HG02678 (cell line): ENCODE measurements around the gene SAMM50.

Source experiments
- ATAC-seq: cut with Tn5 transposase; IDR thresholded peaks from one replicate; pipeline ENCODE4 v1.9.1; 2021; ENCODE audit warnings: mild to moderate bottlenecking, moderate library complexity; ENCODE audit not compliant: unreplicated experiment

The SAMM50 gene

DNA sequence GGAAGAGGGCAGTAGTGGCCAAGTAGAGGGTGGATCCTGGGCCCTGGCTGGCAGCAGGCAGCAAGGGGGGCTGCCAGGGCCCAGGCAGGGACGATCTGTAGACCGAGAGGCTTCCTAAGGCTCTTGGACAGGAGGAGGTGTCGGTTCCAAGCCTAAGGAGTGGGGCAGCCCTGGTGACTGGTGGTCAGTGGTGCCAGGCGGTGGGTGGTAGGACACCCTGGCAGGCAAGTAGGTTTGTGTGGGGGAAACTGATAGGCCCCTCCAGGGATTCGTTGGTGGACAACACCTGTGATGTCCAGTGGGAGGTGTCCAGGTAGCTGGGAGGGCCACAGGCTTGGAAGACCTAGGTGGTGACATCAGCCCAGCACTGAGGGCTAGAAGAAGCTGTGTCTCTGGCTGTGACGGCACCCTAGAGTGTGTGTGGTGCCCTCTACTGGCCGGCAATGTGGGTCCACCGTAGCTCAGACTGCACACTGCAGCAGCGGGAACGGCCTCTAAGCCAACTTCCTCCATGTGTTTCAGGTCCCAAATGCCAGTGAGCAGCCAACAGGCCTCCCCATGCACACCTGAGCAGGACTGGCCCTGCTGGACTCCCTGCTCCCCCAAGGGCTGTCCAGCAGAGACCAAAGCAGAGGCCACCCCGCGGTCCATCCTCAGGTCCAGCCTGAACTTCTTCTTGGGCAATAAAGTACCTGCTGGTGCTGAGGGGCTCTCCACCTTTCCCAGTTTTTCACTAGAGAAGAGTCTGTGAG is 9.4 kb upstream of the SAMM50 start:
- ATAC-seq, result no peak

DNA sequence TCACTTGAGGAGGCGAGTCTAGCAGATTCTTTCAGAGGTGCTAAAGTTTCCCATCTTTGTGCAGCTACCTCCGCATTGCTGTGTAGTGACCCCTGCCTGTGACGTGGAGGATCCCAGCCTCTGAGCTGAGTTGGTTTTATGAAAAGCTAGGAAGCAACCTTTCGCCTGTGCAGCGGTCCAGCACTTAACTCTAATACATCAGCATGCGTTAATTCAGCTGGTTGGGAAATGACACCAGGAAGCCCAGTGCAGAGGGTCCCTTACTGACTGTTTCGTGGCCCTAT is 8.9 kb upstream of the SAMM50 start:
- no peak for ATAC-seq

- ATAC-seq, result no peak
Observed at GRCh38 chr22:43948836-43949406, 6.3 kb upstream of the SAMM50 start.

GRCh38 chr22:43951391-43951790 is 3.9 kb upstream of the SAMM50 start:
- ATAC-seq, result no peak

DNA sequence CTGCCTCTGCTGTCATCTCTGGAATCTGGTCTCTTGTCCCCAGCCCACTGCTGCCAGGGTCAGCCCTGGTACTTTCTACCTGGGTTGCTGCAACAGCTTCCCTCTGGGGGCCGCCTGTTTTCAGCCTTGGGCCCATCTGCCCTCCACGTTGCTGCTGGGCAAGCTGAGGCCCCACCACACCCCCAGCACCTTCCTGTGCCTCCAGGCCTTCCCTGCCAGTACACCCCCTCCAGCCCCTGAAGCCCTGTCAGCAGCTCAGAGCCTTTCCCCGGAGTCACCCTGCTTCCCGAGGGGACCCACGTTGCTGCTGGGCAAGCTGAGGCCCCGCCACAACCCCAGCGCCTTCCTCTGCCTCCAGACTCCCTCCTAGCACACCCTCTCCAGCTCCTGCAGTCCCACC is 3.3 kb upstream of the SAMM50 start:
- ATAC-seq, result no peak

GRCh38 chr22:43953988-43954785 is 1.1 kb upstream of the SAMM50 start:
- ATAC-seq, result no peak

- ATAC-seq, result no peak
Observed at GRCh38 chr22:43955883-43956782, 891 bp downstream of the SAMM50 start.

GRCh38 chr22:43956805-43957463 is 1.7 kb downstream of the SAMM50 start:
- no peak for ATAC-seq

- no peak for ATAC-seq
Observed at GRCh38 chr22:43957871-43958270, 2.6 kb downstream of the SAMM50 start.

- no peak for ATAC-seq
Observed at GRCh38 chr22:43964314-43964857, 9.1 kb downstream of the SAMM50 start.

DNA sequence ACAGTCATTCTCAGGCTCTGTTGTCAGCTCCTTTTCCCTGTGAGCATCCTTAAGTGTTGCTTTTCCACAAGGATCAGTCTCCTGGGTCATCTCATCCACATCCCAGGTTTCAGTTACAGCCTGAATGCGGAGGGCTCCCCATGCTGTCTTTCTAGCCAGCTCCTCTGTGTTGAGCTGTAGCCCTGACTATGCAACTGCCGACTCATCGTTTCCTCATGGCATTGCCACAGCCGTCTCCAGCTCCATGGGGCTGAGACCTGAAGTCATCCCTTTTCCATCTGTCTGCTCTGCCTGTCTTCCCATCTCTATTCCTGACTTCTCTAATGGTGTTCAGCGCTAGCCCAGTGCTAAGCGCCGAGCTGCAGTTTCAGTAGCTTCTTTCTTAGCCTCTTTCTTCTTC is 11.8 kb downstream of the SAMM50 start:
- no peak for ATAC-seq

DNA sequence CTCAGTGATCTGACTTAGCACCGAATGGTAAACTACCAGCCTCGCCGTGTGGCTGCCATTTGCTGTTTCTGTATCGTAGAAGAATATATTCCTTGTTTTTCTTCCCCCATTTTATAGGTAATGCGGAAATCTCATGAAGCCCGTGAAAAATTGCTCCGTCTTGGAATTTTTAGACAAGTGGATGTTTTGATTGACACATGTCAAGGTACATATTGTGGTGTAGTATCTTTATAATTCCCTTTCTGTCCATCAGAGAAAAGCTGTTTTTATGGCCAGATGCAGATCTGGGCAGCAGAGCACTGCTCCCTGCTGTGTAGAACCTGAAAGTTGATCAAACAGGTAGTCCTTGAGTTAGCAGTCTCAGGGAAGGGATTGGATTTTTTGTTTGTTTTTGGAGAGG is 13.4 kb downstream of the SAMM50 start:
- no peak for ATAC-seq

- no peak for ATAC-seq
Observed at GRCh38 chr22:43969021-43969878, 14.0 kb downstream of the SAMM50 start.

GRCh38 chr22:43969989-43970755 is 14.9 kb downstream of the SAMM50 start:
- no peak for ATAC-seq

- ATAC-seq, result no peak
Observed at GRCh38 chr22:43971112-43971511, 15.9 kb downstream of the SAMM50 start.

- no peak for ATAC-seq
Observed at GRCh38 chr22:43972931-43973462, 17.8 kb downstream of the SAMM50 start.

- ATAC-seq, result no peak
Observed at GRCh38 chr22:43974028-43974545, 18.8 kb downstream of the SAMM50 start.

GRCh38 chr22:43975041-43975440 is 19.8 kb downstream of the SAMM50 start:
- no peak for ATAC-seq
